DMS114 treated with DMSO at 0.1 percent for 48 hours (cell line): ENCODE data around the gene ANGPTL5.
"Not testable (repeated sequence)": the region's sequence is repeated elsewhere in the genome, so short reads cannot be mapped to it uniquely, and the experiment has no call there.

Source experiments
- DNase-seq: peaks from one replicate; lab custom pipeline; 2025; ENCODE audit not compliant: unreplicated experiment; lab: John Stamatoyannopoulos, UW

ANGPTL5 gene

DNA sequence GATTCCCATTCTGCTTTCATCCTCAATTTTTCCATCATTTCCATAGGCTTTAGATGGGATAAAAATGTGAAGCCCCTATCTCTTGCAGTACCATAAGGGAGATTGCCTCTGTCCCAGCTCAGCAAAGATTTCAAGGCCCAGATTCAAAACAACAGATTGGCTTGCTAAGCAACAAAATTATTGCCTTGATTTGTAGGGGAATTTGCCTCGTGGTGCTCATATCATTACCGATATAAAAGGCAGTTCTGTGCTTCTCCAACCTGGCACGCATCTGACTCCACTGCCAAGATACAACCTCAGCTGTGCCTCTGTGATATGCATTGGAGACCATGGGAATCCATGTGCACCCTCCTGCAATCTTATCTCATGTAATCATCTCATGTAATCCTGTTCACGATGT lies 26.6 kb downstream of the ANGPTL5 start:
- DNase-seq, result no peak

DNA sequence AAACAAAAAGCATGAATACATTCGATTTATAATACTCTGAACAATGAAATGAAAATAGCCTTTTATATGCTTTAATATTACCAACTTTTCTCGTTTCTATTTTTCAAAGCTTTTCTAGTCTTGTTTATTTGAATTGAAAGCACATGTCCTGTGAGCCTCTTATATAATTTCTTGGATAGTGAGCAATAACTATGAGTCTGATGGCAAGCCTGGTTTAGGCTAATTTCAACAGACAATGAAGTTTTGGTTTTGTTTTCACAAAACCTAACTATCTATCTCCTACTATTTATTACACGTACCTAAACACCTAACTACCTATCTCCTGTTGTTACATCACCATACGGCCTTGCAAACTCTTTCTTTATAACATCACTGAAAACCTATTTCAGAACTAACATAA lies 30.7 kb downstream of the ANGPTL5 start:
- no peak for DNase-seq

DNA sequence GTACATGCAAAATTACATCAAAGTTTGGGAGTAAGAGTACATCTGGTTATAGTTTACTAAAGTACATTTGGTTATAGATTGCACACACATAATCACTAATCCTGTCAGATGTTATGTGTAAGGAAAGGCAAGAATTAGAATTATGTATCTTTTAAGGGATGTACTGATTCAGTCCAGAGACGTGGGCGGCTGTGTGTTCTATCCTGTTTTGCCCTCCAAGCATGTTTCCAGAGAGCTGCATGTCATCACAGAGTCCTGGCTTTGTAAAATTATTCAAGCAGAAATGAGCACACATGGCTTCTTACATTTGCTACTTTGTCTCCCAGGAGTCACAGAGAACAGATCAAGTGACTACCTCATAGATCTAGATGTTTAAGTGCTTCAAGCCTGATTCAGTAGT lies 34.7 kb downstream of the ANGPTL5 start:
- no peak for DNase-seq

DNA sequence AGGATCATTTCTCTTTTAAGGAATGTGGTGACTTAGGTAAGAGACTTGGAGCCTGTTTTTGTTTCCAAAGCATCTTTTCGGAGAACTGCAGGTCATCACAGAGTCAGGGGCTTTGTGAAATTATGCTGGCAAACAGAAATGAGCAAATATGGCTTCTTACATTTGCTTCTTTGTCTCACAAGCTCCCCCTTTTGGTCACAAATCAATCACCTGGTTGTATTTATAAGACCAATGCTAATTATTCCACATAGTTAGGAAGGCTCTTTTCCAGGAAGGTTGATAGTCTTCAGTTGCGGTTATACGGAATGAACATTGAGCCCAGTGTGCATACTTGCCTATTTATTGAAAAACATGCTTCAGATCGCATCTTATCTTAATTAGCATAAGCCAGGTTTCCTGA lies 36.1 kb downstream of the ANGPTL5 start:
- no peak for DNase-seq

DNA sequence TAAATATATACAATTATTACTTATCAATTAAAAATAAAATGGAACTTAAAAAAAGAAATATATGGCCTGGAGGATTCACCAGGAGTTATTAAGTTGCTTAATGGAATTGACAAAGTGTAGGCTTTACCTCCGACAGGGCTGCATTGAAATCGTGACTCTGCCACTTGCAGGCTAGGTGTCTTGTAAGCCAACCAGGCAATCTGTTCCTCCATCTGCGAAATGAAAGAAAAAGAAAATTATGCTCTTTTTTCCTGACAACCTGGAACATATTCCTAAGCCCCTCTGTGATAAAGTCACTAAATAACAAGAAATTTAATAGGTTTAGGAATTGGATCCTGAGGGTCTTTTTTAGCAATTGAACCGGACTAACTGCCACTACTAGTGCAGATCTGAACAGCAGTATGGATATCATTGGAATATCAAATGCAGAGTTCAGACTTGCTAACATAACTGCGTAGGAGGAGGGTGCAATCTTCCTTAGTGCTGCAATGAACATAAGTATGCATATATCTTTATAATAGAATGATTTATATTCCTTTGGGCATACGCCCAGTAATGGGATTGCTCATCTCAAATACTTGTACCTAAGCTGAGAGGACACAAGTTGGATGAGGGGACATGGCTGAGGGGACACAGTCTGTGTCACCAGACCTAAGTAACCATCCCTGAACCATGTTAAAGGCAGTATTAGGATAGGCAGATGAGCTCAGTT lies 44.0 kb downstream of the ANGPTL5 start:
- no peak for DNase-seq

DNA sequence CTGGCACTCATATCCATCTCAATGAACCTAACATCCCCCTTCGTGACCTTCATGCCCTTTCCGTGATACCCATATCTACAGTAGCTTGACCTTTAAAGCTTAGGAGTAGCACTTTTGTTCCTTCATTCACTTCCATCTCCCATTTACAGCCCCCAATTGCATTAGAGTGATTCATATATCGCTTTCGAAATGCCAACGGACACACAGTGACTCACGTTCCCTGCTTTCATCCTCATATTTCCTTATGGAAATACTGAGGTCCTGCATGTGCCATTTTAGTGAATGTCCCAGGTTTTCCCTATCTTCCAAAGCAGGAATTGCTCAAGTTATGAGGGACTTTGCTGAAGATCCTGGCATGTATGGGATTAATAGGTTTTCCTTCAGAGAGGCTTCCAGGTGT lies 45.8 kb downstream of the ANGPTL5 start:
- DNase-seq, result no peak

DNA sequence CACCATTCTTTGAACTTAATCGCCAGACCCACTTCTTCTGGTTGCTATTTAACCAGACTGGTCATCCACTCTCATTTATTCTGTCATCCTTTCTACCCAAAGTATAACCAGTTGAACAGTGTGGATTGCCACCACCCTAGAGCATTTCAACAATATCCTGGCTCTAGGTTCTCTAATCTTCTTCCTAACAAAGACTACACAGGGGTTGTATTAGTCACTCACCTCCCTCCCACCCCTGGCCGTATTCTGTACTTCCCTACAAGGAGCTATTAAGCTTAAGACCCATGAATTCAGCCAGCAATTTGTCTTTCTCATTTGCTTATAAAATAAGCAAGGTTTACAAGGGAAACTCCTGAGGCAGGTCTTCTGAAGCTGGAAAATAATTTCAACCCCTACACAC lies 48.4 kb downstream of the ANGPTL5 start:
- DNase-seq, result no peak

DNA sequence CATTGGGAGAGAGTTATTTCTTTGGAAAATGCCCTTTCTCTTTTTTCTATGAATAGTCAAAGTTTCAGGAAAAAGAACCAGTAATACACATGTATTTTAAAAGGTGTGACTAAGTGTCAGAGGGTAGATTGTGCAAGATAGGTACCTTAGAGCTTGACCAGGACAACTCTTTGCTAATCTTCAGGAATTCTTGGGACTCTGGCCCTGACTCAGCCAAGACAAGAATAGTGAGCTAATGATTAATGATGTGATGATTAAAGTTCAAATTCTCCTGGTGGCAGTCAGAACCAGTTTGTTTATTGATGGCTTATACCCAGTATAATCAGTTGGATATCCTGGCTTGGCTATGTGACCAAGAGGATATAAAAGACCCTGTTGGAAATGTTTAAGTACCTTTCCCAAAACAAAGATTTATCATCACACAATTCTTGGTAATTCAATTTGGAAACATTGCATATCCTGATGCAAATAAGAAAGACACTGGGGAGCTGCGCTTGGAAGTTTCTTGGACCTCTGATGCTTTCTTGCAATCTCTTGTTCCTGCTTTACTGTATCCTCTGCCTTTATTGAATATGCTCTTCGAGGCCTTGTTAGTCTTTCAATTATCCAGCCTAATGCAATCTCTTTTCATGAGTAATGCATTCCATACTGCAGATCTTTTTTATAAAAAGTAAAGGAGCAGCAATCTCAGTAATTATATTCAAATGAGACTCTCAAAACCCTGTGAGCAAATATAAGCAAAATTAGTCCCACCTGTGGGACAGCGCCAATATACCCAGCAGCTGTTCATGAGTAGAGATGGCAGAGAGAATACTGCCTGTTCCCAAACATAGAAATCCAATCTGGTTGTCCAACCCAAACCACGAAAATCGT lies 49.5 kb downstream of the ANGPTL5 start:
- no peak for DNase-seq

DNA sequence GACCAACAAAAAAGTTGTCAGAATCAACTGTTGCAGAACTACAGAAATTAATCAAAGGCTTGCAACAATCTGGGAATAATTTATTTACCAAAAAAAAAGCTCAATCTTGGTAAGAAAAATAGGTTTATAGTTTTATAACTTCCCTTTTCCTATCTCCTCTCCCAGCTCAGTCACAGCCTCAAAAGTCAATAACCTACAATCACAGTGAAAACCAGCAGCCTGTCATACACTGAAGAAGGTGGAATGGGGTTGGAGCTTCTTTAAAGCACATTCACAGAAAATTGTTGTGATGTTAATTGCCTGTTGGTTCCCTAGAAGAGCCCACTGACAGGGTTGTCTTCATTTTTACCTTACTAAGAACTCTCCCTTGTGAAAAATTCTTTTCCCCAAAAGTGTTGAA lies 52.2 kb downstream of the ANGPTL5 start:
- no peak for DNase-seq

DNA sequence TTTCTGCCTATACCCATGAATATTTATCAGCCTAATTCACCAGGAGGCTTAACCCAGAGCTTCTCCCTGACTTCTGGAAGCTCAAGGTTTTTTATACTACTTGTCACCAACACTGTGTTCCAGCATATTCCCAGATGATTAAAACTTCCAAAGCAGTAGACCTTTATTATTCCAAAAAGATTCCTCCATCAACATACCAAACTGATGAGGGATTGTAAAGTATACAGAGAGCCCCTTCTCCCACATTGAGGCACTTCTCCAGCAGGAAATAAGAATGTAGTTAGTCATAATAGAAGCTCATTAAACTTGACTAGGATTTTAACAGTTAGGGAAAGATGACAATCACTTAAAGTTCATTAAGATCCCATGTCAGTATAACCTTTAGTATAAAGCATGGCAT lies 53.0 kb downstream of the ANGPTL5 start:
- DNase-seq, result no peak

DNA sequence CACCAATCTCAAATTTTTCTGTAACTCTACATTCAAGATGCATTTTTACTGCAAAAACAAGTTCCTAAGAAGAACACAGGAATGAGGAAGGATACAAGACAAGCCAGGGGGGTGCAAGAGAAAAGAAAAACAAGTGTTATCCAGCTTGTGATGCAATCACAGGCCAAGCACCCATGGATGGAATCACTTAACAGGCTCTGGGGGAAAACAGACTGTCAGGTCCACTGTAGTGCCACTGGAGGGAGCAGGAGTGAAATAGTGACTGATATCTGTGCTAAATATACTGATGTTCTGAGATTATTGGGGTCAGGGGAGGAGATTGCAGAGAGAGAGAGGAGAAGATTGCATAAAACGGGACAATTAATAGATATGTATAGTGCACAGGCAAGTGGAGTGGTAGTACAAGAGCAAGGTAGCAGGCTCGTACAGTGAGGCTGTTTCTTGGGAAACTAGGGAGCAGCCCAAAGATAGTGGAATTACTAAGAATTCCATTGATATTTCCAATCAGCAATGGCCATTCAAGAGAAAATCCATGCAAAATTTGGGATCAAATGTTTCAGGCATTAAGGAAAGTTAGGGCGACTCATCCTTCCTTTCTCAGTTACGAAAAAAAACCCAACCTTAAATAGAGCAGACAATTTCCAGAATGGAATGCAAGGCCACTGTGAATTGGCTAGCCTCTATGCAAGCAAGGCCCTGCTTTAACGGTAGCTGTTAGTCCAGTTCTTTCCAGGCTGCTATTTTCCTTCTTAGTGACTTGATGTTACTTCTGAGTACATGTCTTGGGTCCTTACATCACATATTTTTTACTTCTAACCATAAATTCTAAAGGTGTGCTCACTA lies 53.7 kb downstream of the ANGPTL5 start:
- DNase-seq, result peak; percentile 8

DNA sequence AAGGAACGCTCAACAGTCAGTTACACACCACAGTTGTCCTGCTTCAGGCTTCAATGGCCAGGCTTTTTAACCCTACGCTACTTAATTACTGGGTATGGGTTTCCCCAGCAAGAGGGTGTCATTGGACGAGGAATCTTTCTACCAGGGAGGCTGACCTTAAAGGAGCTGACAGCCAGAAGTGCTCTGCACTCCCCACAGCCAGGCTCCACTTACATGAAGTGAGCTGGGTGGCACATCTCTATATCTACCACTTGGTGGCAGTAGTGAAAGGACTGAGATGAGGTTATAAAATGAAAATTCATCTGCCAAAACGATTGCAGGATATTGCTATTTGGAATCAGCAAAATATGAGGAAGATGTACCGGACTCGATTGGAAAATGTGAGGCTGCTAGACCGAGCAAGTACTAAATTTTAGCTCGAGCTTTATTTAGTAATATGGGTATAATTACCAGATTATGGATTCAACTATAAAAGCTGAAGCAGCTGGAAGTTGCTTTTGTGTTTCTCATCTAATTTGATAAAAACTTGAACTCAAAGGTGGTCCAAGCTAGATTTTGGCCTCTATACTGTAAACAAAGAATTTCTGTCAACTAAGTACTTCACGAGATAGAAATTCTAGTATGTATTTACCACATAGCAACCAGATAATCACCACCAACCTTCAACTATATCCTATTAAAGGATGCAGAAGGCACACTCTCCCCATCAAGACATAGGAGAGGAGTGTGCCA lies 55.5 kb downstream of the ANGPTL5 start:
- peak; percentile 15 for DNase-seq

DNA sequence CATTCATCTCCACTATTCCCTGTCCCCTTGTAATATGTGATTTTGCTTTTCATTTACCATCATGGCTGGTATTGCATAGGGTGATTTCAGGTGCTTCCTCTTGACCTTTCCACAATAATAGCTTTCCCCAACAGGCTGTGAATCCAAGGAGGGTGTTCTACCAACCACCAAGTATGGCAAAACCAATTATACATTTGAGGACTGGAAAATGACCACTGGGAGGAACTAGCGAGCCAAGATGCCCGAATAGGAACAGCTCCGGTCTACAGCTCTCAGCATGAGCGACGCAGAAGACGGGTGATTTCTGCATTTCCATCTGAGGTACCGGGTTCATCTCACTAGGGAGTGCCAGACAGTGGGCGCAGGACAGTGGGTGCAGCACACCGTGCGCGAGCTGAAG lies 64.1 kb downstream of the ANGPTL5 start:
- DNase-seq, result not testable (repeated sequence)

DNA sequence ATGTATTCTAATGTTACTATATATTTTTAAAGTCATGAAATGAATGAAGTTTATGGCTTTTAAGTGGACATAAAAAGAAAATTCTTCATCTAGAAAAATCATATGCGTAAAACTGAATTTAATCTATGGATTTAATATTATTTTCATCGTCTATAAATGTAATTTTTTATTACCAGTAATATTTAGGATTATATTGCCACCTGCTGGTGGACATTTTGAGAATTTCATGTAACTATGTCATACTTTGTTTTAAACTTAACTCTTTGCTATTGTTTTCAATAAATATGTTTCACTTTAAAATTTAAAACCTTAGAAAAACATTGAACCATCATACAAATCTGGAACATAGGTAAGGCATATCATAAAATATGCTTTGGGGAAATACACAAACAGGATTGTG lies 68.1 kb downstream of the ANGPTL5 start:
- DNase-seq, result no peak

DNA sequence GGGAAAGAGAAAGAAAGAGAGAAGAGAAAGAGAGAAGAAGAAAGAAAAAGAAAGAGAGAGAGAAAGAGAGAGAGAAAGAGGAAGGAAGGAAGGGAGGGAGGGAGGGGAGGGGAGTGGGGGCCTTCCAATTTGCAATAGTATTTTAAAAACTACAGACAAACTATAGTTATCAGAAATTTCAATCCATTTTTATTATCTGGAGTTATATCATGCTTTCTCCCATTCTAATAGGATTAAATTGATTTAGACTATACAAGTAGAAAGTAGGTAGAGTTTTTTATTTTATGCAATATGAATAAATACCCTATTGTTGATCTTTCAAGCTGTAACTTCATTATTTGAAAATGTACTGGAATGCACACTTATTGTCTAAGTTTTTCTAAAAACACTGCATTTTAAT lies 71.7 kb downstream of the ANGPTL5 start:
- DNase-seq, result no peak

DNA sequence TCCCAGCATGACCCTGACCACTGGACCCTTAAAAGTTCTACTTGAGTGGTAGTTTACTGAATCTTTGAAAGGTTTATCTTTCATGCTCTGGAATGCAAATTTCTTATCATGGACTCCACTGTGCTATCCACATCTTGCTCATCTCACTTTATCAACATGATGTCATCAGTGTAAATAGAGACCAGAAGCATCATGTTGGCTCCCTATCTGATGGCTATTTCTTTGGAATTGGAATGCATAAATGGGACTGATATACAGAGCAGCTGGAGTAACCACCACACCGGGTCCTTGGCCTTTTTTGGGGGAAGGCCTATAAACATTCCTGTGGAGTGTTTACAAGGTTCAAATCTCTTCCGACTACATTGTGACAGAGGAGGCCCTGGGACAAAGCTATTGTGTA lies 75.6 kb downstream of the ANGPTL5 start:
- no peak for DNase-seq
